Esophagus squamous epithelium (tissue), 5 donors: ENCODE results near the gene IFT57. TPM values are rescaled to one million over a fixed set of nuclear protein-coding genes. Genes with fewer than 3 reads are reported as not detected.

ENCODE experiments used
- DNase-seq: peaks from one replicate; lab custom pipeline; 2025; lab: John Stamatoyannopoulos, UW
- H3K27ac ChIP-seq, 4 donors: fragments of 200-600 bp; sonication (generic); one replicate each; pipeline ENCODE4 v1.5.1; 2016 to 2019; ENCODE audit warnings: mild to moderate bottlenecking in 1 of 4
- H3K27me3 ChIP-seq, 4 donors: fragments of 200-600 bp; sonication (generic); 1 replicate in 3 of 4; 2 replicates in 1 of 4; pipeline versions ENCODE4 v1.5.1 to v1.6.0; 2017 to 2021; ENCODE audit warnings: antibody characterized with exemption in 1 of 4
- H3K36me3 ChIP-seq, 3 donors: fragments of 200-600 bp; sonication (generic); one replicate each; pipeline ENCODE4 v1.5.1; 2016 to 2019
- H3K4me1 ChIP-seq, 3 donors: fragments of 200-600 bp; sonication (generic); one replicate each; pipeline ENCODE4 v1.5.1; 2017 to 2019
- H3K4me3 ChIP-seq, 4 donors: fragments of 200-600 bp; sonication (generic); 1 replicate in 3 of 4; 2 replicates in 1 of 4; pipeline ENCODE4 v1.5.1; 2016 to 2019; ENCODE audit warnings: mild to moderate bottlenecking in 2 of 4, moderate library complexity in 1 of 4
- H3K9me3 ChIP-seq, 3 donors: fragments of 200-600 bp; sonication (generic); one replicate each; pipeline ENCODE4 v1.5.1; 2016 to 2019
- CTCF ChIP-seq, 6 experiments: fragments of 450-650 bp in 4 of 6; fragments of 200-600 bp in 2 of 6; sonication (generic) in 2 of 6; IDR thresholded peaks; one replicate each; pipeline ENCODE4 v1.5.1; 2016 to 2019; ENCODE audit warnings: antibody characterized with exemption in 6 of 6, mild to moderate bottlenecking in 4 of 6, moderate library complexity in 4 of 6
- POLR2A ChIP-seq, 4 donors: fragments of 450-650 bp; IDR thresholded peaks; one replicate each; pipeline ENCODE4 v1.6.1; 2017; ENCODE audit warnings: antibody characterized with exemption in 4 of 4, mild to moderate bottlenecking in 4 of 4, moderate library complexity in 3 of 4
- WGBS, 2 donors: methylation state at CpG; one replicate each; pipeline ENCODE4 v1.1.5; 2018; 5-methylcytosine and 5-hydroxymethylcytosine counted together
- intact Hi-C: fragments of 100-400 bp; cut with DNase I; formaldehyde crosslinking; loops from one replicate; pipeline ENCODE4 v1.15.0; 2022
- total RNA-seq, 4 donors: library from RNA; depleted of rRNA; stranded (reverse); fragments of >200 nt; gene quantifications; one replicate each; pipeline ENCODE4 v1.1.0, GENCODE V29; 2016
- donor health status: DM: yes; HTN: yes; CAD: no.

The IFT57 gene
- total RNA-seq, 4 donors from 2014 or later, result 21.0 to 35.7 (median 23.9) TPM

GRCh38 chr3:108130236-108130635 lies 92.0 kb downstream of the IFT57 start:
- Histone ChIP-seq H3K27me3 (no peaks in the 10 kb centered on the region), H3K9me3 (no peaks in the 10 kb centered on the region), H3K4me1 (peaks cover 13 to 53% (median 22%) of the 10 kb centered on the region in 3 donors), H3K36me3 (no peaks in the 10 kb centered on the region), H3K27ac (no peak overlapping the region), H3K4me3 (no peak overlapping the region)
- intact Hi-C loops, result no loop called here
- TF ChIP-seq POLR2A (IDR thresholded peaks at IDR 0.05), result no peak
- TF ChIP-seq CTCF (IDR thresholded peaks at IDR 0.05), result no peak
- 55 to 80% methylated on average over 4 of the region's 4 CpGs for WGBS, 2 donors
- DNase-seq, result no peak

GRCh38 chr3:108127301-108127988 lies 94.8 kb downstream of the IFT57 start:
- Histone ChIP-seq H3K9me3 (no peaks in the 10 kb centered on the region), H3K4me3 (peak overlapping the region in 1 of 4 donors; percentile 18), H3K27me3 (no peaks in the 10 kb centered on the region), H3K27ac (peak overlapping the region; percentile 1 to 51 (median 18)), H3K4me1 (peaks cover 17 to 56% (median 26%) of the 10 kb centered on the region in 3 donors), H3K36me3 (no peaks in the 10 kb centered on the region)
- 45 to 48% methylated on average over 8 to 9 of the region's 9 CpGs for WGBS, 2 donors
- DNase-seq, result no peak
- intact Hi-C loops, result no loop called here
- TF ChIP-seq CTCF (IDR thresholded peaks at IDR 0.05) (no peak), POLR2A (IDR thresholded peaks at IDR 0.05) (peak in 1 of 4 donors; percentile 38)

- Histone ChIP-seq H3K27me3 (no peaks in the 10 kb centered on the region), H3K9me3 (no peaks in the 10 kb centered on the region), H3K4me1 (peaks cover 11 to 45% (median 21%) of the 10 kb centered on the region in 3 donors), H3K27ac (no peak overlapping the region), H3K36me3 (no peaks in the 10 kb centered on the region), H3K4me3 (no peak overlapping the region)
- no peak for TF ChIP-seq CTCF (IDR thresholded peaks at IDR 0.05)
- TF ChIP-seq POLR2A (IDR thresholded peaks at IDR 0.05), result no peak
- WGBS, 2 donors, result 82 to 92% methylated on average over 1 of the region's 1 CpG
- intact Hi-C loops, result no loop called here
- no peak for DNase-seq
These were observed 95.9 kb downstream of the IFT57 start for GRCh38 chr3:108126348-108126747.

GRCh38 chr3:108125550-108126071 lies 96.6 kb downstream of the IFT57 start:
- no peak for TF ChIP-seq CTCF (IDR thresholded peaks at IDR 0.05)
- TF ChIP-seq POLR2A (IDR thresholded peaks at IDR 0.05), result peak in 1 of 4 donors; percentile 52
- peak; percentile 11 for DNase-seq
- Histone ChIP-seq H3K4me3 (peak overlapping the region in 1 of 4 donors; percentile 19), H3K27ac (peak overlapping the region in 1 of 4 donors; percentile 36), H3K4me1 (peaks cover 10 to 38% (median 20%) of the 10 kb centered on the region in 3 donors), H3K9me3 (no peaks in the 10 kb centered on the region), H3K36me3 (no peaks in the 10 kb centered on the region), H3K27me3 (no peaks in the 10 kb centered on the region)
- intact Hi-C loops, result no loop called here
- 58% methylated on average over 5 to 6 of the region's 6 CpGs for WGBS, 2 donors

- intact Hi-C loops, result no loop called here
- Histone ChIP-seq H3K27me3 (no peaks in the 10 kb centered on the region), H3K4me1 (peaks cover 10 to 33% (median 17%) of the 10 kb centered on the region in 3 donors), H3K36me3 (no peaks in the 10 kb centered on the region), H3K9me3 (no peaks in the 10 kb centered on the region), H3K27ac (peak overlapping the region in 3 of 4 donors; percentile 61 to 73 (median 67)), H3K4me3 (peak overlapping the region in 1 of 4 donors; percentile 19)
- DNase-seq, result no peak
- TF ChIP-seq POLR2A (IDR thresholded peaks at IDR 0.05) (no peak), CTCF (IDR thresholded peaks at IDR 0.05) (no peak)
- 66 to 76% methylated on average over 3 to 4 of the region's 4 CpGs for WGBS, 2 donors
These were observed 97.1 kb downstream of the IFT57 start for GRCh38 chr3:108125153-108125543.
